ENCODE results near the gene ATP2B2.

The ATP2B2 gene

GRCh38 chr3:10521772-10522441 is 16.5 kb upstream of the ATP2B2 start:
- no peak for TF ChIP-seq CTCF (conservative IDR thresholded peaks at IDR 0.05)
- no peak overlapping the region for H3K27ac ChIP-seq

GRCh38 chr3:10520072-10520471 is 14.7 kb upstream of the ATP2B2 start:
- H3K27ac ChIP-seq: no peak overlapping the region

GRCh38 chr3:10519236-10519635 is 13.8 kb upstream of the ATP2B2 start:
- no peak for TF ChIP-seq CTCF (conservative IDR thresholded peaks at IDR 0.05)

More at GRCh38 chr3:10520072-10520471, 14.7 kb upstream of the ATP2B2 start:
- no peak for TF ChIP-seq CTCF (conservative IDR thresholded peaks at IDR 0.05)

GRCh38 chr3:10518506-10519150 is 13.2 kb upstream of the ATP2B2 start:
- no peak for TF ChIP-seq CTCF (conservative IDR thresholded peaks at IDR 0.05)
- no peak overlapping the region for H3K27ac ChIP-seq

More at GRCh38 chr3:10519236-10519635, 13.8 kb upstream of the ATP2B2 start:
- no peak overlapping the region for H3K27ac ChIP-seq

GRCh38 chr3:10517627-10518026 is 12.2 kb upstream of the ATP2B2 start:
- no peak for TF ChIP-seq CTCF (conservative IDR thresholded peaks at IDR 0.05)
- H3K27ac ChIP-seq: no peak overlapping the region

GRCh38 chr3:10516544-10517452 is 11.4 kb upstream of the ATP2B2 start:
- TF ChIP-seq CTCF (conservative IDR thresholded peaks at IDR 0.05): no peak
- H3K27ac ChIP-seq: no peak overlapping the region

- no peak for TF ChIP-seq CTCF (conservative IDR thresholded peaks at IDR 0.05)
- H3K27ac ChIP-seq: no peak overlapping the region
Observed at GRCh38 chr3:10515884-10516495, 10.6 kb upstream of the ATP2B2 start.
